GM18907 (cell line): ENCODE data around the gene PHLDA2.
"Not testable (repeated sequence)": the region's sequence is repeated elsewhere in the genome, so short reads cannot be mapped to it uniquely, and the experiment has no call there.

Experiments used
- ATAC-seq: cut with Tn5 transposase; IDR thresholded peaks from one replicate; pipeline ENCODE4 v1.9.1; 2021; ENCODE audit warnings: mild to moderate bottlenecking, moderate library complexity; ENCODE audit not compliant: unreplicated experiment

PHLDA2 gene

DNA sequence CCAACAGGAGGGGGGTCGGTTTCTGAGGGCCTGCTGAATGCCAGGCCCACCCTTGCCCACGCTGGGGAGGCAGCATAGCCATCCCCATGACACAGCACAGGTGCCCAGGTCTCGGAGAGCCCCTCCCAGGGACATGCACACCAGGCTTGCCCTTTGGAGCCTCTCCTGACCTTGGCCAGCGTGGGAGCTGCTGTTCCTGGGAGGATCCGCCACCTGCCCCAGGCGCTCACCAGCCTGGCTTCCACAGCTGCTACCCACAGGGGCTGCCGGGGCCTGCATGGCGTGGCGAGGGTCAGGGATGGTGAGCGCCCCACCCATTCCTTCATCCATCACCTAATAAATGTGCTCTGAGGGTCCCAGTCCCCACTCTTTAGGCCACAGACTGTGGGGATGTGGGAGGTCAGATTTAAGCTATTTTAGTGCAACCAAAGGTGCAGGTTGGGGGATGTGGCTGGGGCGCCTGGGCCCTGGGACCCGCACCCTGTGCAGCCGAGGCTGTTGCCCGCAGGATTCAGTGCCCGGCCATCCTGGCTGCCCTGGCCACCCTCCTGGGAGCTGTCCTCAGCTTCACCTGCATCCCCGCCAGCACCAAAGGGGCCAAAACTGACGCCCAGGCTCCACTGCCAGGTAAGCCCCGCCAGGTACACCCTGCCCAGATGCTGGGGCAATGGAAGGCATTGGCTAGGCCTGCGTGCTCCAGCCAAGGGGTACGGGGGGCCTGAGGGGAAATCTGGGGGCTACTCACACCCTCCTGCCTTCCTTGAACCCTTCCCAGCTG, 12.9 kb downstream of the PHLDA2 start:
- no peak for ATAC-seq

- ATAC-seq = no peak
Observed at GRCh38 chr11:2915473-2915872, 13.7 kb downstream of the PHLDA2 start.

DNA sequence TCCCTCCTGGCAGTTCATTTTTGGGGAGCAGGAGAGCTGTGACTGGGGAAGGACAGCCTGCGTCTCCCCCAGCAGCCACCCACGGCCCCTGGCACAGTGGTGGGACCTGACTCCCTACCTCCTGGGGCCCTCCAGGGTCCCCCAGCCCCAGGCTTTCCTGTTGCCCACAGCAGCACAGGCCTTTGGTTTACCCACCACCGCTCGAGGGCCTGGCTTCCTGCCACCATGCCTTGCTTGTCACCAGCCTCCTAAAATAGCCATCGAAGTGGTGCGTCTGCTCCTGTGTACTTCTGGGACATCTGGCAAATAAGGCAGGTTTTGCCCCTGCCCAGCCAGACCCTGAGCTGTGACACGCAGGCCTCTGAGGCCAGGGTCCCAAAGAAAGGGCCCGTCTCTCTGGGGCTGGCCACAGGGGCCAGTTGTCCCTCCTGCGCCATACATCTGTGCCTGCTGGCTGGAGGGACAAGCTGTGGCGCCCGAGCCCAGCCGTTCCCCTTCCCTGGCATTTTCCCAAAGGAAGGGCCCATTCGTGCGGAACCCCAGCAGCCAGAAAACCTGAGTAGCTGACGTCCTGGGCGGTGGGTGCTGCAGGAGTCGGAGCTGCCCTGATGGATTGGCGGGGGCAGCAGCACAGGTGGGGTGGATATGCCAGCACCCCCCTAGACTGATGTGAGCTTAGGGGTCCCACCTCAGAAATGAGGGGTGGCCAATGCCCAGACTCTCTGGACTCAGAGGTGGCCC, 14.6 kb downstream of the PHLDA2 start:
- no peak for ATAC-seq

DNA sequence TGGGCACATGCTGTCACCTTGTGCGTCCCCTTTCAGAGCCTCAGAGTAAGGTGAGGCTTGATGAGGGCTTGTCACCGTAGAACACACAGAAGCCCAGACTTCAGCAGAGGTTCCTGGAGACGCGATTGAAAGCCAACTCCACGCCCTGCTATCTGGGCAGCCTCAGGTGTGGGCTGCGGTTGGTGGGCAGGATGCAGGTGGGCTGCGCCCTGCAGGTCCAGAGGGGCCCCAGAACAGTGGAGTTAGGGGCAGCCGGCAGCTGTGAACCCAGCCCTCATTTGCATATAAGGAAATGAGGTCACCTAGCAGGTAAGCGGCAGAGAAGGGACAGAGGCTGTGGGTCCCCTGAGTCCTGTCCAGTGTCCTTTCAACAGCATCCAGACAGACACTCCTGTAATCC, 15.4 kb downstream of the PHLDA2 start:
- ATAC-seq = no peak

GRCh38 chr11:2913019-2913431, 16.2 kb downstream of the PHLDA2 start:
- no peak for ATAC-seq

DNA sequence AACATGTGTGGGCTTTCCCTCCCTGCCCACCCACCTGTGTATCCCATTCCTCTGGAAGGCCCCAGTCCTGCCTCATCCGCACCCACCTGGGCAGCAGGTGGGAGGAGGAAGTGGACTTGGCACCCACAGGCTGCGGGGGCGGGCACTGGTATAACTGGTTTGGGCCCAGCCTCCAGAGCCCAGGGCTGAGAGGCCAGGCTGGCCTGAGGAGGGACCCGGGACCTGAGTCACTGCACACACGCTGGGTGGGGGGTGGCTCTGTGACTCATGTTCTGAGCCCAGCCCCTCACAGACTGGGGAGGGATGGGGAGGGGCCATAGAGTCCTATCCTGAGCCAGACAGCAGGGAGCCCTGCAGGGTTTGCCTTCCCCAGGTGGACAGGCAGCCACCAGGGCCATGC, 16.7 kb downstream of the PHLDA2 start:
- no peak for ATAC-seq

GRCh38 chr11:2911785-2912391, 17.3 kb downstream of the PHLDA2 start:
- no peak for ATAC-seq

DNA sequence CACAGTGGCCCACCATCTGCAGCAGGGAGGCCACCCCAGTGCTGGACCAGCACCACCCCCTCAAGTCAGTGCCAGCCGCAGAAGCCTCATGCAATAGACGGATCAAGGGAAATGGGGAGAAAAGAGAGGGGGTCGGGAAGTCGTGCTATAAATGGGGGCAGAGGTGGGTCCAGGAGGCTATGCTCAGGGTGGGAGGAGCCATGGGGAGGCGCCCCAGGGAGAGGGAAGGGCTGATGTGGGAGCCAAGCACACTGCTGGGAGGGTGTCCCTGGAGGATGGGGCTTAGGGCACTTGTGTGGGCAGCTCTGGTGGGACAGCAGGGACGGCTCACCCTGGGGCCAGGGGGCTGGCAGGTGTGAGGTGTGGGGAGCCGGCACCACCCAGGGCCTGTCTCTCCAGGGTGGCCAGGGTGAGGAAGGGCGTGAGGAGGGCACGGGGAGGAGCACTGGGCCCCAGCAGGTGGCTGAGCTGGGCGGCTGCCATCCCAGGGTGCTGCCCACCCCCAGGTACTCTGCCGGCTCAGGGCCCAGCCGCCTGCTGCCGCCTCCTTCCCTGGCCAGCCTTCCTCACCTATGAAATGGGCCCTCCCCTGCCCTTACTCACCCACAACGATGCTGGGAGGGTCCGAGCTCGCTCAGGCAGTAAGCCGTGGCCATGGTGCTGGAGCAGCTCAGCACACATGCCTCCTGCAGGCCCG, 18.0 kb downstream of the PHLDA2 start:
- ATAC-seq = no peak

GRCh38 chr11:2910401-2910955, 18.7 kb downstream of the PHLDA2 start:
- ATAC-seq = no peak

DNA sequence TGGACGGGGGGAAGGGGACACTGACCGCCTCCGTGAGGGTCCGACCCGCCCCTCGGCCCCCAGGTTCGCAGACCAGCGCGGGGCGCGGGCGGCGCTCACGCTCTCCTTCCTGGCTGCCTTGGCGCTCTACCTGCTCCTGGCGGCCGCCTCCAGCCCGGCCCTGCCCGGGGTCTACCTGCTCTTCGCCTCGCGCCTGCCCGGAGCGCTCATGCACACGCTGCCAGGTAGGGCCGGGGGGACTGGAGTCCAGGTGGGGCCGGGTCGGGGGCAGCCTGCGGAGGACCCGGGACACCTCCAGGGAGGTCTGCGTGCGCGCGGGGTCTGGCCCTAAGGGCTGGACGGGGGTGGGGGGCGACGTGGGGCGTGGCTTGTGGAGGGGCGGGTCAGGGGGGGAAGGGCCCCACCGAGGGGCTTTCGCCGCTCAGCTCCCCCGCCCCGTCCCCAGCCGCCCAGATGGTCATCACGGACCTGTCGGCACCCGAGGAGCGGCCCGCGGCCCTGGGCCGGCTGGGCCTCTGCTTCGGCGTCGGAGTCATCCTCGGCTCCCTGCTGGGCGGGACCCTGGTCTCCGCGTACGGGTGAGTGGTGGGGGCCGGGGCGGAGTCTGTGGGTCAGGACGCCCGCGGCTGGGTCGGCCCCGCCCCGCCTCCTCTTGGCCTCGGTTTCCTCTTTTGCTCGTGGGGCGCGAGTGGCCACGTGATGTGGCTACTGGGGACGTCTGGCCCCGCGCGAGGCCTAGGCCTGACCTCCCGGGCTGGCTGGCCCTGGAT, 19.9 kb downstream of the PHLDA2 start:
- ATAC-seq = no peak

DNA sequence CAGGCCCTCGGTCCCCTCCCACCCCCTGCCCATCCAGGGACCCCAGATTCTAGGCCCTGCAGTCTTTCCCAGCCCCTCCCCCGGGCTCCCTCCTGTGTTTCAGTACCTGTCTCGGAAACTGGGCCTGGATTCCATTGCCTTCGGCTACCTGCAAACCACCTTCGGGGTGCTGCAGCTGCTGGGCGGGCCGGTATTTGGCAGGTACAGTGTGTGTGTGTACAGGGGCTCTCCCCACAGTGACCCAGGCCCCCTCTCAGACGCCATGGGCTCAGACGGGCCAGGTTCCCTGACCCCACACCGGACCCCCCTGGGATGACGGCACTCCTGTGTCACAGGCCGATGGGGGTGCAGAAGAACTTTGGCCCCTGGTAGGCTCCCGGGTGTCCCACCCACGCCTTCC, 21.1 kb downstream of the PHLDA2 start:
- no peak for ATAC-seq

- not testable (repeated sequence) for ATAC-seq
Observed at GRCh38 chr11:2905299-2905698, 23.9 kb downstream of the PHLDA2 start.

- ATAC-seq = no peak
Observed at GRCh38 chr11:2904153-2905052, 24.8 kb downstream of the PHLDA2 start.

GRCh38 chr11:2903672-2904011, 25.6 kb downstream of the PHLDA2 start:
- ATAC-seq = no peak

- no peak for ATAC-seq
Observed at GRCh38 chr11:2902784-2903671, 26.2 kb downstream of the PHLDA2 start.

DNA sequence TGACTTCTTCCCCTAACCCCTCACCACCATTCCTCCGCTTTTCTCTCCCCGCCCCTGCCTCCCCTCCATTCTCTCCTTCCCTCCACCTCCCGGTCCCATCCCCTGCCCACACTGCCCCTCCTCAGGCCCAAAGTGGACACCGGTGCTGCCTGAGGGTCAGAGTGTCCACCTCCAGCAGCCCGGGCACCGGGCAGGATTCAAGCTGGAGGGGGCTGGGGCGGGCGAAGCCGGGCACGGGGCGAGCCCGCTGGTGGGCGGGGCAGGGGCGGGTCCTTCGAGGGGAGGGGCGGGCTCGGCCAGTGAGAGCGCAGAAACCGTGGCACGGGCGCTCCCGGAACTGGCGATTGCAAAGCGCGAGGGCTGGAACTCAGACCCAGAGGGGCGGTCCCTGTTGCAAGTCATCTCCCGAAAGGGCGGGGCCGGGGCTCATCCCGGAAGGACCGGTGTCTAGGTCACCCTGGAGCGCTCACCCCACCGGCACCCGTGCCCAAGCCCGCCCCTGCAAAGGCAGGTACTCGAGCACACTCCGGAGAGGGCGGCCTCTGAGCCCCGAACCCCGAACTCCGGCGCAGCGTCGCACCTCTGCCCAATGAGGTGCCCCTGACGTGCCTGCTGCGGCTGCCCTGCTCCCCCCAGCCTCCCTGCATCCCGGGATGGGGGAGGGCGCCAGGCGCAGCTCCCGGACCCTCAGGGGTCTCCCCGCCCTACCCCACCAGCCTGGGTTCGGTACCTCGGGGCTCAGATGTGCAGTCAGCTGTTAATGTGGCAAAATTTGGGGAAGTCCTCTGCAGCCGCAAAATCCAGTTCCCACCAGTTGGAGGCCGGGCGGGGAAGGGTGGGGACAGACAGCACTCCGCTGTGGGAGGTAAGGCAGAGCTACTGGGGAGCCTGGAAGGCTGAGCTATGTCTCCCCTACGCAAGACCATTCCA, 27.1 kb downstream of the PHLDA2 start:
- ATAC-seq = peak; percentile 96

DNA sequence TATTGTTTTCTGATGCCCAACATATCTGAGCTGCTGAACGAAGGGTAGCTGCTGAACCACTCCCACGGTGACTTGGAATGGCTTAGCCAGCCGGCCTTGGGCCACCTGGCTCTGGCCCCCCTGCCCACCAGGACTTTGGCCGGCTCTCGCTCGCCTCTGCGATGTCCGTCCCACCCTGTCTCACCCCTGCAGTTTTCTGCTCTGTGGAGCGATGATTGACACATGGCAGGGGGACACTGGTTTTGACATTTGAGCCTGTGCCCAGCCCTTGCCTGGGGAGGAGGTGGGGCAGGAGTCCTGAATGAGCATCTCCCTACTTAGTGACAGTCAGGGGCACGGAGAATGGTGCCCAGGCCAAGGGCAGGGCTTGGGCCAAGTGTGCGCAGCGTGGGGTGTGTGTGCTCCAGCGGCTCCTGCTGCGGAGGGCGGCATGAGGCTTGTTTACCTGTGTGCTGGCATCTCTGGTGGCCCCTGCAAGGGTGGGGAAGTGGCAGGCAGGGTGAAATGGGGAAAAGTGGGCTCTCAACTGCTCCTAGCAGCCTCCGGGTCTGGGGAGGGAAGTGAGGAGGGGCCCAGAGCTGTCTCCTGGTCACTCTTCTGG, 27.9 kb downstream of the PHLDA2 start:
- ATAC-seq = peak; percentile 2
